Measurements from ENCODE around the gene CCL1. TPM values are rescaled to one million over a fixed set of nuclear protein-coding genes. Genes with fewer than 3 reads are reported as not detected.

Gene CCL1
- total and polyA plus RNA-seq, 2 of the 4 experiments (the other 2 are of a cell fraction) = not detected

DNA sequence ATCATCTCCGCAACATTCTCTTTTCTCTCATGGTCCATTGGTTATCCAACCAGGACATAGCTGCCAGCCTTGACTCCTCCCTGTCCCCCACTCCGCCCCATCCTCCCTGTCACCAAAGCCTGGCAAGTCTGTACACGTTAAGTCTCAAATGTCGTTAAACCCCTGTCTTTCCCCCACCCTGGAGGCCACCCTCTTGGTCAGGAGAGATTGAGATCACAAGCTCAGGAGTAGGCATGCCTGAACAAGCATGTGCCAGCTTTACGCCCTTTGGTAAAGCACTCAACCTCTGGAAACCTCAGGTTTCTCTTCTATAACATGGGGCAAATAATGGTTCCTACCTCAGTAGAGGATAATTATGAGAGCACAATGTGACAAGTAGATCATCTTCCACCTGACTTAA is 38.1 kb upstream of the CCL1 start:
- Histone ChIP-seq H3K36me3 (ENCODE audit: control insufficient read depth, insufficient read depth, low read length) (no peaks in the 10 kb centered on the region), H3K4me3 (ENCODE audit: insufficient read depth, low read depth, low read length) (no peak overlapping the region), H2BK5ac (ENCODE audit: low read depth, low read length, poor library complexity, severe bottlenecking) (no peak overlapping the region), H3K18ac (ENCODE audit: low read depth, low read length) (no peak overlapping the region), H2AFZ (replicated peaks; ENCODE audit: low read length, poor library complexity) (no peak overlapping the region), H3K4me2 (ENCODE audit: low read depth, low read length) (no peak overlapping the region), H3K23ac (ENCODE audit: low read depth, low read length) (no peak overlapping the region), H3K4me1 (ENCODE audit: control insufficient read depth, insufficient read depth, low read length) (no peaks in the 10 kb centered on the region), H2BK15ac (ENCODE audit: low read depth, low read length) (no peak overlapping the region), H3K4ac (ENCODE audit: low read depth, low read length) (no peak overlapping the region), H3K27me3 (ENCODE audit: control insufficient read depth, insufficient read depth, low read length) (0 out of 2 replicates have a peak, but pooled peaks cover 2% of the 10 kb centered on the region), H3K56ac (ENCODE audit: extremely low read depth, insufficient read depth, low read length) (no peak overlapping the region), H2AK9ac (replicated peaks; ENCODE audit: low read depth, low read length, poor library complexity) (no peak overlapping the region), H2BK120ac (ENCODE audit: low read depth, low read length) (no peak overlapping the region), H2AK5ac (ENCODE audit: low read depth, low read length) (no peak overlapping the region), H3K27ac (ENCODE audit: insufficient read depth, low read length) (no peak overlapping the region), H3K79me1 (ENCODE audit: low read depth in 1 of 2, low read length in 2 of 2) (no peaks in the 10 kb centered on the region), H4K5ac (ENCODE audit: low read depth, low read length) (no peak overlapping the region), H3K9me1 (ENCODE audit: insufficient read depth, low read length) (no peaks in the 10 kb centered on the region), H3K9me3 (ENCODE audit: control insufficient read depth, insufficient read depth, low read length) (no peaks in the 10 kb centered on the region), H4K91ac (ENCODE audit: insufficient read depth, low read depth, low read length) (no peak overlapping the region), H3K14ac (replicated peaks; ENCODE audit: low read depth, low read length) (no peak overlapping the region), H4K20me1 (ENCODE audit: insufficient read depth, low read length) (no peaks in the 10 kb centered on the region), H2BK20ac (ENCODE audit: low read depth, low read length) (no peak overlapping the region), H4K8ac (ENCODE audit: low read depth in 2 of 2, low read length in 2 of 2) (no peak overlapping the region), H3K9ac (ENCODE audit: low read depth, low read length) (no peak overlapping the region)
- in situ Hi-C loops (cut with MboI; ENCODE audit: low sequenced_read_pairs) (loop anchor here (25.0 kb wide), 1 partner anchor 1136 kb away; the partner anchor contains the start of gene SLFN12L), dilution Hi-C loops (cut with HindIII; ENCODE audit: low sequenced_read_pairs, unreplicated experiment) (no loop called here), intact Hi-C loops (cut with micrococcal nuclease) (no loop called here)
- BruUV-seq (replicated peaks) = no TSS peak
- ChIA-PET POLR2A (ENCODE audit: unreplicated experiment) (no interaction called here), CTCF (no interaction called here)
- DNase-seq (no peak), ATAC-seq (ENCODE audit: low read depth) (no peak)
- WGBS, 2 experiments (ENCODE audit: extremely low coverage in 2 of 2, insufficient read length in 1 of 2) = 80% methylated on average over 2 of the region's 5 CpGs; no CpG with 5 or more reads in 1 of the 2 experiments
- TF ChIP-seq SMC3 (IDR thresholded peaks at IDR 0.05; ENCODE audit: low read depth, low read length) (no peak), BHLHE40 (IDR thresholded peaks at IDR 0.05; ENCODE audit: low read depth, low read length) (no peak), ELK1 (IDR thresholded peaks at IDR 0.05; ENCODE audit: borderline replicate concordance, low read depth, low read length) (no peak), CTCF (conservative IDR thresholded peaks at IDR 0.05; ENCODE audit: low read depth, low read length) (no peak), MAZ (IDR thresholded peaks at IDR 0.05; ENCODE audit: borderline replicate concordance, low read depth, low read length) (no peak), RAD21 (IDR thresholded peaks at IDR 0.05; ENCODE audit: low read length) (no peak), NFE2L2 (IDR thresholded peaks at IDR 0.05; ENCODE audit: low read depth, low read length) (no peak), MAFK (IDR thresholded peaks at IDR 0.05; ENCODE audit: low read depth, low read length) (no peak), FOS (IDR thresholded peaks at IDR 0.05; ENCODE audit: low read depth, low read length) (no peak), POLR2A (IDR thresholded peaks at IDR 0.05; ENCODE audit: low read depth, low read length) (no peak), RCOR1 (IDR thresholded peaks at IDR 0.05; ENCODE audit: insufficient replicate concordance, low read length) (no peak), MXI1 (IDR thresholded peaks at IDR 0.05; ENCODE audit: borderline replicate concordance, low read depth, low read length) (no peak), CEBPB (IDR thresholded peaks at IDR 0.05; ENCODE audit: low read depth, low read length) (no peak), RFX5 (IDR thresholded peaks at IDR 0.05; ENCODE audit: low read depth, low read length) (no peak), CHD1 (IDR thresholded peaks at IDR 0.05; ENCODE audit: low read depth, low read length) (no peak)
- TF ChIP-seq, protein P1, sequence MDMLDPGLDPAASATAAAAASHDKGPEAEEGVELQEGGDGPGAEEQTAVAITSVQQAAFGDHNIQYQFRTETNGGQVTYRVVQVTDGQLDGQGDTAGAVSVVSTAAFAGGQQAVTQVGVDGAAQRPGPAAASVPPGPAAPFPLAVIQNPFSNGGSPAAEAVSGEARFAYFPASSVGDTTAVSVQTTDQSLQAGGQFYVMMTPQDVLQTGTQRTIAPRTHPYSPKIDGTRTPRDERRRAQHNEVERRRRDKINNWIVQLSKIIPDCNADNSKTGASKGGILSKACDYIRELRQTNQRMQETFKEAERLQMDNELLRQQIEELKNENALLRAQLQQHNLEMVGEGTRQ (IDR thresholded peaks at IDR 0.05; ENCODE audit: low read depth, low read length) = no peak

All from IMR-90 (cell line).